PC-9 (cell line): ENCODE data around the gene APBA2. TPM values are rescaled to one million over a fixed set of nuclear protein-coding genes. Genes with fewer than 3 reads are reported as not detected.

Experiments
- BruUV-seq: library from RNA; stranded (reverse); fragments of 400-500 nt; replicated peaks from 2 replicates; lab custom pipeline; 2021; lab: Mats Ljungman, UMichigan
- CTCF ChIA-PET: fragments of 300-600 bp; sonication (Branson Sonifier 250); formaldehyde crosslinking; loops from one replicate; lab custom pipeline; 2022; ENCODE audit warnings: antibody characterized with exemption; lab: Charles Lee
- POLR2A ChIA-PET: fragments of 300-600 bp; sonication (Branson Sonifier 250); formaldehyde crosslinking; loops from one replicate; lab custom pipeline; 2022; ENCODE audit warnings: antibody characterized with exemption; ENCODE audit not compliant: unreplicated experiment; lab: Charles Lee
- DNase-seq, 2 experiments: peaks; one replicate each; pipeline versions ENCODE4 v3.0.0 to v3.0.0-alpha.2; 2015 to 2022; ENCODE audit warnings: mixed read lengths in 1 of 2
- H2AFZ ChIP-seq: fragments of 200-600 bp; sonication (generic); 2 replicates; pipeline ENCODE4 v1.8.1; 2017; ENCODE audit warnings: antibody characterized with exemption
- H3F3A ChIP-seq: fragments of 200-600 bp; sonication (generic); 2 replicates; pipeline ENCODE4 v1.8.1; 2017; ENCODE audit warnings: antibody characterized with exemption, mild to moderate bottlenecking, low read depth; ENCODE audit not compliant: insufficient read depth
- H3K27ac ChIP-seq: fragments of 200-600 bp; sonication (generic); 2 replicates; pipeline ENCODE4 v1.6.1; 2016; ENCODE audit warnings: mixed run types
- H3K27me3 ChIP-seq: fragments of 200-600 bp; sonication (generic); 2 replicates; pipeline ENCODE4 v1.6.1; 2016; ENCODE audit warnings: low read depth, mixed run types; ENCODE audit not compliant: insufficient read depth
- H3K36me3 ChIP-seq: fragments of 200-600 bp; sonication (generic); 2 replicates; pipeline ENCODE4 v1.6.1; 2016; ENCODE audit warnings: low read depth, mixed run types
- H3K4me1 ChIP-seq: fragments of 200-600 bp; sonication (generic); replicated peaks from 2 replicates; pipeline ENCODE4 v1.6.1; 2016; ENCODE audit warnings: mixed run types; ENCODE audit not compliant: insufficient read depth
- H3K4me2 ChIP-seq: fragments of 200-600 bp; sonication (generic); 2 replicates; pipeline ENCODE4 v1.6.1; 2017; ENCODE audit warnings: mixed run types
- H3K4me3 ChIP-seq: fragments of 200-600 bp; sonication (generic); 2 replicates; pipeline ENCODE4 v1.6.1; 2016; ENCODE audit warnings: mixed run types
- H3K79me2 ChIP-seq: fragments of 200-600 bp; sonication (generic); 2 replicates; pipeline ENCODE4 v1.6.1; 2017; ENCODE audit warnings: low read depth, mixed run types
- H3K9me2 ChIP-seq: fragments of 200-600 bp; sonication (generic); 2 replicates; pipeline ENCODE4 v1.8.1; 2017; ENCODE audit warnings: mild to moderate bottlenecking; ENCODE audit not compliant: insufficient read depth
- H3K9me3 ChIP-seq: fragments of 200-600 bp; sonication (generic); 2 replicates; pipeline ENCODE4 v1.8.1; 2016; ENCODE audit warnings: low read depth; ENCODE audit not compliant: insufficient read depth
- H4K20me1 ChIP-seq: fragments of 200-600 bp; sonication (generic); 2 replicates; pipeline ENCODE4 v1.8.1; 2017; ENCODE audit not compliant: insufficient read depth
- CTCF ChIP-seq: fragments of 200-600 bp; sonication (generic); conservative IDR thresholded peaks from 2 replicates; pipeline ENCODE4 v1.6.1; 2017; ENCODE audit warnings: mixed run types, antibody characterized with exemption, mild to moderate bottlenecking, moderate library complexity
- EZH2 ChIP-seq: fragments of 200-600 bp; sonication (generic); IDR thresholded peaks from 2 replicates; pipeline ENCODE4 v1.8.0; 2017; ENCODE audit warnings: antibody characterized with exemption, low read depth
- intact Hi-C: fragments of 100-400 bp; cut with micrococcal nuclease; formaldehyde crosslinking; loops from one replicate; pipeline ENCODE4 v1.10.0; 2022; ENCODE audit not compliant: unreplicated experiment
- total RNA-seq: library from RNA; stranded (reverse); gene quantifications from 2 replicates; pipeline ENCODE4 v1.2.3, GENCODE V29; 2021

Gene APBA2
- total RNA-seq, 1 experiment from 2014 or later, result not detected

- CTCF ChIA-PET, result no interaction called here
These were observed 240.4 kb downstream of the APBA2 start for GRCh38 chr15:29126208-29126536.

GRCh38 chr15:29126821-29127461 lies 241.2 kb downstream of the APBA2 start:
- Histone ChIP-seq H3K4me3 (no peak overlapping the region), H3K36me3 (no peaks in the 10 kb centered on the region), H4K20me1 (no peaks in the 10 kb centered on the region), H3K9me3 (no peaks in the 10 kb centered on the region), H3K79me2 (no peaks in the 10 kb centered on the region), H3F3A (no peaks in the 10 kb centered on the region), H3K9me2 (no peaks in the 10 kb centered on the region), H3K27me3 (peaks cover 30% of the 10 kb centered on the region; the same call in 1 of the 2 replicates), H3K27ac (no peak overlapping the region), H2AFZ (no peak overlapping the region), H3K4me2 (no peak overlapping the region), H3K4me1 (no peaks in the 10 kb centered on the region)
- DNase-seq, result no peak
- intact Hi-C loops, result no loop called here
- ChIA-PET POLR2A (no interaction called here), CTCF (no interaction called here)
- no TSS peak for BruUV-seq
- no peak for TF ChIP-seq CTCF
- no peak for TF ChIP-seq EZH2

More at GRCh38 chr15:29126208-29126536, 240.4 kb downstream of the APBA2 start:
- no peaks in the 10 kb centered on the region for H3K9me3 ChIP-seq
- H2AFZ ChIP-seq, result no peak overlapping the region
- no peaks in the 10 kb centered on the region for H4K20me1 ChIP-seq
- H3K27me3 ChIP-seq, result peaks cover 32% of the 10 kb centered on the region; the same call in 1 of the 2 replicates
- no peak overlapping the region for H3K4me3 ChIP-seq
- H3K9me2 ChIP-seq, result no peaks in the 10 kb centered on the region
- BruUV-seq, result no TSS peak
- no peaks in the 10 kb centered on the region for H3F3A ChIP-seq
- TF ChIP-seq EZH2, result no peak
- no peak for TF ChIP-seq CTCF
- no peak for DNase-seq
- intact Hi-C loops, result no loop called here
- no peaks in the 10 kb centered on the region for H3K4me1 ChIP-seq
- H3K4me2 ChIP-seq, result no peak overlapping the region
- H3K79me2 ChIP-seq, result no peaks in the 10 kb centered on the region
- POLR2A ChIA-PET, result no interaction called here
- H3K27ac ChIP-seq, result no peak overlapping the region
- H3K36me3 ChIP-seq, result no peaks in the 10 kb centered on the region

GRCh38 chr15:29127506-29128430 lies 242.0 kb downstream of the APBA2 start:
- no peaks in the 10 kb centered on the region for H3K4me1 ChIP-seq
- BruUV-seq, result no TSS peak
- DNase-seq, result no peak
- H3K9me3 ChIP-seq, result no peaks in the 10 kb centered on the region
- CTCF ChIA-PET, result no interaction called here
- no peak for TF ChIP-seq CTCF
- TF ChIP-seq EZH2, result no peak
- intact Hi-C loops, result no loop called here
- H3K36me3 ChIP-seq, result no peaks in the 10 kb centered on the region
- H3F3A ChIP-seq, result no peaks in the 10 kb centered on the region
- H3K27ac ChIP-seq, result no peak overlapping the region
- H2AFZ ChIP-seq, result no peak overlapping the region
- POLR2A ChIA-PET, result no interaction called here
- H4K20me1 ChIP-seq, result no peaks in the 10 kb centered on the region
- peaks cover 24% of the 10 kb centered on the region; the same call in 1 of the 2 replicates for H3K27me3 ChIP-seq
- no peaks in the 10 kb centered on the region for H3K79me2 ChIP-seq
- H3K9me2 ChIP-seq, result no peaks in the 10 kb centered on the region
- no peak overlapping the region for H3K4me3 ChIP-seq
- H3K4me2 ChIP-seq, result no peak overlapping the region
